HEK293 (cell line): ENCODE measurements around the gene CAMKMT.

Experiments
- CTCF ChIA-PET: fragments of 350-600 bp; formaldehyde crosslinking; extraction: SDS; loops from one replicate; lab custom pipeline; 2021; ENCODE audit warnings: antibody characterized with exemption; lab: Yijun Ruan, JAX
- POLR2A ChIA-PET: fragments of 300-600 bp; formaldehyde crosslinking; extraction: SDS; loops from one replicate; lab custom pipeline; 2020; ENCODE audit warnings: antibody characterized with exemption, inconsistent platforms; lab: Yijun Ruan, JAX
- H3K27ac ChIP-seq: fragments of 200-500 bp; sonication (Bioruptor generic); 2 replicates; pipeline ENCODE4 v1.5.1; 2014; ENCODE audit warnings: low read depth, low read length, control low read depth, inconsistent platforms; ENCODE audit errors: extremely low read depth
- H3K36me3 ChIP-seq, 2 experiments: fragments of 200-500 bp in 1 of 2; sonication (Bioruptor generic) in 1 of 2; 1 replicate in 1 of 2; 2 replicates in 1 of 2; pipeline ENCODE4 v1.5.1; 2014 to 2017; ENCODE audit warnings: inconsistent platforms in 2 of 2, low read length in 2 of 2; ENCODE audit not compliant: control insufficient read depth in 2 of 2, insufficient read depth in 1 of 2
- H3K4me1 ChIP-seq: fragments of 200-500 bp; sonication (Bioruptor generic); 2 replicates; pipeline ENCODE4 v1.5.1; 2014; ENCODE audit warnings: mild to moderate bottlenecking, low read length, inconsistent platforms; ENCODE audit not compliant: control insufficient read depth, insufficient read depth
- H3K4me3 ChIP-seq: 2 replicates; pipeline ENCODE4 v1.5.1; 2011; ENCODE audit warnings: low read depth, mild to moderate bottlenecking, control low read depth, low read length, moderate library complexity
- H3K9me3 ChIP-seq: fragments of 200-500 bp; sonication (Bioruptor generic); 2 replicates; pipeline ENCODE4 v1.5.1; 2014; ENCODE audit warnings: low read depth, low read length, inconsistent platforms; ENCODE audit not compliant: control insufficient read depth, insufficient read depth
- RBAK ChIP-seq: fragments of 450-650 bp; formaldehyde crosslinking; IDR thresholded peaks from 2 replicates; pipeline ENCODE4 v1.5.1; 2016; ENCODE audit warnings: missing biosample characterization, missing genetic modification characterization
- ZBTB11 ChIP-seq: fragments of 450-650 bp; formaldehyde crosslinking; conservative IDR thresholded peaks from 2 replicates; pipeline ENCODE4 v1.5.1; 2016; ENCODE audit warnings: low read depth, missing biosample characterization, missing genetic modification characterization
- ZBTB8A ChIP-seq: fragments of 450-650 bp; formaldehyde crosslinking; IDR thresholded peaks from 2 replicates; pipeline ENCODE4 v1.5.1; 2016; ENCODE audit warnings: missing biosample characterization, missing genetic modification characterization
- ZNF138 ChIP-seq: fragments of 450-650 bp; formaldehyde crosslinking; IDR thresholded peaks from 2 replicates; pipeline ENCODE4 v1.5.1; 2016; ENCODE audit warnings: missing biosample characterization, missing genetic modification characterization, borderline replicate concordance
- ZNF18 ChIP-seq: fragments of 450-650 bp; formaldehyde crosslinking; IDR thresholded peaks from 2 replicates; pipeline ENCODE4 v1.5.1; 2016; ENCODE audit warnings: missing biosample characterization, missing genetic modification characterization
- ZNF416 ChIP-seq: fragments of 450-650 bp; formaldehyde crosslinking; IDR thresholded peaks from 2 replicates; pipeline ENCODE4 v1.5.1; 2016; ENCODE audit warnings: missing biosample characterization, missing genetic modification characterization
- ZNF518A ChIP-seq: fragments of 450-650 bp; formaldehyde crosslinking; conservative IDR thresholded peaks from 2 replicates; pipeline ENCODE4 v1.5.1; 2016; ENCODE audit warnings: low read depth, missing biosample characterization, missing genetic modification characterization
- ZNF529 ChIP-seq: fragments of 450-650 bp; formaldehyde crosslinking; IDR thresholded peaks from 2 replicates; pipeline ENCODE4 v1.5.1; 2017; ENCODE audit warnings: missing genetic modification characterization, missing biosample characterization; ENCODE audit not compliant: insufficient replicate concordance
- ZNF596 ChIP-seq: fragments of 450-650 bp; IDR thresholded peaks from 2 replicates; pipeline ENCODE4 v1.5.0; 2018; ENCODE audit warnings: missing biosample characterization, mild to moderate bottlenecking, missing genetic modification characterization, moderate library complexity
- ZNF621 ChIP-seq: fragments of 450-650 bp; formaldehyde crosslinking; IDR thresholded peaks from 2 replicates; pipeline ENCODE4 v1.5.1; 2017; ENCODE audit warnings: missing biosample characterization, missing genetic modification characterization
- ZSCAN4 ChIP-seq: fragments of 450-650 bp; formaldehyde crosslinking; IDR thresholded peaks from 2 replicates; pipeline ENCODE4 v1.5.1; 2017; ENCODE audit warnings: missing biosample characterization, missing genetic modification characterization
- TF ChIP-seq, protein P1 (sequence below): fragments of 450-650 bp; formaldehyde crosslinking; IDR thresholded peaks from 2 replicates; pipeline ENCODE4; 2016; ENCODE audit warnings: missing biosample characterization, missing genetic modification characterization
- TF ChIP-seq, protein P2 (sequence below): fragments of 450-650 bp; formaldehyde crosslinking; IDR thresholded peaks from 2 replicates; pipeline ENCODE4 v1.5.1; 2016; ENCODE audit warnings: missing biosample characterization, missing genetic modification characterization, low read depth

The CAMKMT gene

GRCh38 chr2:44360749-44361329 lies 908 bp upstream of the CAMKMT start:
- H3K9me3 ChIP-seq = no peaks in the 10 kb centered on the region
- TF ChIP-seq RBAK (tag by site-specific recombination) (no peak), ZNF529 (tag by site-specific recombination) (no peak), ZNF621 (tag by site-specific recombination) (no peak), ZNF18 (tag by site-specific recombination) (no peak), ZNF416 (tag by site-specific recombination) (no peak), ZBTB8A (tag by site-specific recombination) (no peak), ZNF596 (tag by site-specific recombination) (no peak), ZSCAN4 (tag by site-specific recombination) (no peak), ZNF518A (no peak), ZNF138 (tag by site-specific recombination) (no peak)
- TF ChIP-seq, protein P1, sequence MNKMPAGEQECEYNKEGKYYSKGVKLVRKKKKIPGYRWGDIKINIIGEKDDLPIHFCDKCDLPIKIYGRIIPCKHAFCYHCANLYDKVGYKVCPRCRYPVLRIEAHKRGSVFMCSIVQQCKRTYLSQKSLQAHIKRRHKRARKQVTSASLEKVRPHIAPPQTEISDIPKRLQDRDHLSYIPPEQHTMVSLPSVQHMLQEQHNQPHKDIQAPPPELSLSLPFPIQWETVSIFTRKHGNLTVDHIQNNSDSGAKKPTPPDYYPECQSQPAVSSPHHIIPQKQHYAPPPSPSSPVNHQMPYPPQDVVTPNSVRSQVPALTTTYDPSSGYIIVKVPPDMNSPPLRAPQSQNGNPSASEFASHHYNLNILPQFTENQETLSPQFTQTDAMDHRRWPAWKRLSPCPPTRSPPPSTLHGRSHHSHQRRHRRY (tag by site-specific recombination) = no peak
- TF ChIP-seq, all 188 proteins: peak for 0
- peak overlapping the region; percentile 68 for H3K4me3 ChIP-seq
- ChIA-PET POLR2A (interaction anchor here (0.6 to 2.0 kb wide), 6 partner anchors 9 to 965 kb away, joined by 3 to 19 read pairs (median 6); partner anchors contain the start of gene PPM1B), CTCF (interaction anchor here (0.6 to 1.4 kb wide), 3 partner anchors 9 to 43 kb away, joined by 3 to 5 read pairs (median 3); no protein-coding TSS in a partner anchor)
- H3K4me1 ChIP-seq = peaks cover 6% of the 10 kb centered on the region; the same call in 1 of the 2 replicates
- peak overlapping the region; percentile 97; the same call in 1 of the 2 replicates for H3K27ac ChIP-seq
- no peaks in the 10 kb centered on the region for H3K36me3 ChIP-seq

DNA sequence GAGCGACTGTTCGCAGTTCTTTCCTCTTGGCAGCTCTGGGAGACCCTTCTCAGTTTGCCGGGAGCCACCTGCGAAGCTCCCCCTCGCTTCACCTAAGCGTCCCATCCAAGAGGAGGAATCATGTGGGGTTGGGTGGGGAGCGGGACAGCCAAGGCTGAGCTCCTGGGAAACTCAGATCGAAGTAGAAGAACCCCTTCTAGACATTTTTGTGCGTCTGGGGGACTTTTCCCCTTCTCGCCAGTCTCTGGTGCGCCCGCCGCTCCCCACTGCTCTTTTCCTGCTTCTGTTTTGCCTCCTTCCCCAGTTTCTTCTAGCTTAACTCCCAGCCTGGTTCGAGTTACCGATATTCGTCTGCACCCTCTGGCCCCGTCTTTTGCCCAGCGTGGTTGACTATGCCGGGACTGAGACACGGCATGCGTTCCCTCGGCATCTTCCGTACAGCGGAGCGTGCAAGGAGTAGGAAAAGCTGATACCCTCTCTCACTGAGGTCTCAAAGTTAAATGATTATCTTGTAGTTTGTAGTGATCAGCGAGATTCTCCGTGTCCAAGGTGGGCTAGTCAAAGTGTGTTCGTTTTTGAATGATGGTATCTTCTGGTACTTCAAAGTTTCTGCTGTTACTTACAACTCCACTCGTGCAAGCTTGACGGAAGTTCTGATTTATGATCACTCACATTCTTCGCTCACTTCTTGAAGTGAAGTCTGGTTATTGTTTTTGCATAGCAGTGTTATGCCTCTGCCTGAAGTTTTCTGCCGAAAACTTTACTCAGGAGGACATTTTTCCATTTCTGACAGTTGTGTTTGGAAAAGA lies 664 bp downstream of the CAMKMT start:
- no peaks in the 10 kb centered on the region for H3K36me3 ChIP-seq
- POLR2A ChIA-PET = interaction anchor here (0.6 to 2.0 kb wide), 9 partner anchors 10 to 608 kb away, joined by 3 to 19 read pairs (median 4); partner anchors contain the start of gene PPM1B
- H3K4me3 ChIP-seq = peak overlapping the region; percentile 68
- H3K27ac ChIP-seq = peak overlapping the region; percentile 97; the same call in 1 of the 2 replicates
- CTCF ChIA-PET = interaction anchor here (0.9 to 1.1 kb wide), 6 partner anchors 30 to 594 kb away, joined by 3 to 5 read pairs (median 3); no protein-coding TSS in a partner anchor
- no peaks in the 10 kb centered on the region for H3K9me3 ChIP-seq
- peaks cover 6% of the 10 kb centered on the region; the same call in 1 of the 2 replicates for H3K4me1 ChIP-seq
- TF ChIP-seq, protein P2, sequence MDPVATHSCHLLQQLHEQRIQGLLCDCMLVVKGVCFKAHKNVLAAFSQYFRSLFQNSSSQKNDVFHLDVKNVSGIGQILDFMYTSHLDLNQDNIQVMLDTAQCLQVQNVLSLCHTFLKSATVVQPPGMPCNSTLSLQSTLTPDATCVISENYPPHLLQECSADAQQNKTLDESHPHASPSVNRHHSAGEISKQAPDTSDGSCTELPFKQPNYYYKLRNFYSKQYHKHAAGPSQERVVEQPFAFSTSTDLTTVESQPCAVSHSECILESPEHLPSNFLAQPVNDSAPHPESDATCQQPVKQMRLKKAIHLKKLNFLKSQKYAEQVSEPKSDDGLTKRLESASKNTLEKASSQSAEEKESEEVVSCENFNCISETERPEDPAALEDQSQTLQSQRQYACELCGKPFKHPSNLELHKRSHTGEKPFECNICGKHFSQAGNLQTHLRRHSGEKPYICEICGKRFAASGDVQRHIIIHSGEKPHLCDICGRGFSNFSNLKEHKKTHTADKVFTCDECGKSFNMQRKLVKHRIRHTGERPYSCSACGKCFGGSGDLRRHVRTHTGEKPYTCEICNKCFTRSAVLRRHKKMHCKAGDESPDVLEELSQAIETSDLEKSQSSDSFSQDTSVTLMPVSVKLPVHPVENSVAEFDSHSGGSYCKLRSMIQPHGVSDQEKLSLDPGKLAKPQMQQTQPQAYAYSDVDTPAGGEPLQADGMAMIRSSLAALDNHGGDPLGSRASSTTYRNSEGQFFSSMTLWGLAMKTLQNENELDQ (tag by site-specific recombination) = no peak
- TF ChIP-seq ZBTB11 (tag by site-specific recombination) (peak; percentile 23; the same call in 1 of the 2 replicates), ZNF18 (tag by site-specific recombination) (no peak)
